K562 (cell line): ENCODE measurements around the gene SLC25A45. TPM values are rescaled to one million over a fixed set of nuclear protein-coding genes. Genes with fewer than 3 reads are reported as not detected.

Source experiments
- ATAC-seq: fragments of 200-7000 bp; cut with Tn5 transposase; 3 replicates; pipeline ENCODE4 v1.9.1; 2020; ENCODE audit warnings: moderate library complexity
- BruUV-seq: library from RNA; stranded (reverse); fragments of 400-500 nt; replicated peaks from 2 replicates; lab custom pipeline; 2021; lab: Mats Ljungman, UMichigan
- CTCF ChIA-PET: fragments of 300-600 bp; formaldehyde crosslinking; extraction: SDS; loops from one replicate; lab custom pipeline; 2021; ENCODE audit warnings: low intra/inter-chr PET ratio; lab: Yijun Ruan, JAX
- POLR2A ChIA-PET: fragments of 300-600, 350-650 bp; sonication (Branson Sonifier 250); formaldehyde crosslinking; extraction: SDS; loops from one replicate; lab custom pipeline; 2021; ENCODE audit warnings: antibody characterized with exemption, inconsistent platforms; lab: Yijun Ruan, JAX
- DNase-seq, 4 experiments: peaks; one replicate each; pipeline versions ENCODE4 v3.0.0 to v3.0.0-alpha.2; 2011 to 2018; ENCODE audit warnings: low spot score in 3 of 4, mixed read lengths in 3 of 4; ENCODE audit errors: extremely low read depth in 1 of 4
- FAIRE-seq: peaks from 2 replicates; lab custom pipeline; 2011; peaks lifted over from hg19 to GRCh38; lab: Jason Lieb, UNC
- H2AFZ ChIP-seq: 2 replicates; pipeline ENCODE4 v1.6.0; 2011; ENCODE audit warnings: low read depth, low read length, control low read depth, inconsistent platforms
- H3K27ac ChIP-seq: fragments of 200-600 bp; 3 replicates; pipeline ENCODE4 v1.8.0; 2011; ENCODE audit warnings: low read depth, mild to moderate bottlenecking, control low read depth, inconsistent platforms, low read length, moderate library complexity, mixed read lengths; ENCODE audit errors: extremely low read depth
- H3K27me3 ChIP-seq, 2 experiments: fragments of 300-600 bp in 1 of 2; 2 replicates in 1 of 2; 3 replicates in 1 of 2; pipeline versions ENCODE4 v1.6.0 to v1.8.0; 2011; ENCODE audit warnings: inconsistent platforms in 2 of 2, low read length in 2 of 2, mild to moderate bottlenecking in 1 of 2, mixed read lengths in 1 of 2, moderate library complexity in 1 of 2; ENCODE audit not compliant: control insufficient read depth in 2 of 2, insufficient read depth in 2 of 2
- H3K36me3 ChIP-seq: fragments of 300-600 bp; 3 replicates; pipeline ENCODE4 v1.8.0; 2011; ENCODE audit warnings: mild to moderate bottlenecking, low read length, inconsistent platforms; ENCODE audit not compliant: control insufficient read depth, insufficient read depth
- H3K4me1 ChIP-seq, 2 experiments: fragments of 200-600 bp in 1 of 2; replicated peaks in 1 of 2; 2 replicates in 1 of 2; 3 replicates in 1 of 2; pipeline versions ENCODE4 v1.5.1 to v1.8.0; 2011; ENCODE audit warnings: inconsistent platforms in 2 of 2, low read length in 2 of 2, mild to moderate bottlenecking in 1 of 2, mixed read lengths in 1 of 2, moderate library complexity in 1 of 2; ENCODE audit not compliant: control insufficient read depth in 2 of 2, insufficient read depth in 2 of 2
- H3K4me2 ChIP-seq: 2 replicates; pipeline ENCODE4 v1.6.1; 2011; ENCODE audit warnings: low read length, control low read depth, inconsistent platforms, mixed read lengths; ENCODE audit not compliant: insufficient read depth
- H3K4me3 ChIP-seq: fragments of 200-600 bp; sonication (generic), shearing (Covaris generic); 2 replicates; pipeline ENCODE4 v1.5.1; 2016; ENCODE audit warnings: control low read depth, inconsistent platforms
- H3K79me2 ChIP-seq: fragments of 200-600 bp; 3 replicates; pipeline ENCODE4 v1.8.0; 2011; ENCODE audit warnings: low read length, inconsistent platforms; ENCODE audit not compliant: control insufficient read depth, insufficient read depth
- H3K9ac ChIP-seq, 2 experiments: 2 replicates each; pipeline versions ENCODE4 v1.6.0 to v1.6.1; 2011; ENCODE audit warnings: low read depth in 2 of 2, low read length in 2 of 2, control low read depth in 1 of 2, inconsistent platforms in 1 of 2, mild to moderate bottlenecking in 1 of 2, mixed read lengths in 1 of 2; ENCODE audit not compliant: insufficient read depth in 1 of 2
- H3K9me1 ChIP-seq: one replicate; pipeline ENCODE4 v1.6.0; 2011; ENCODE audit warnings: inconsistent platforms, mild to moderate bottlenecking, low read length, moderate library complexity; ENCODE audit not compliant: control insufficient read depth, insufficient read depth
- H3K9me3 ChIP-seq: replicated peaks from 2 replicates; pipeline ENCODE4 v1.5.1; 2011; ENCODE audit warnings: low read depth, low read length, inconsistent platforms; ENCODE audit not compliant: control insufficient read depth, insufficient read depth
- H4K20me1 ChIP-seq: replicated peaks from 2 replicates; pipeline ENCODE4 v1.6.1; 2011; ENCODE audit warnings: low read length, inconsistent platforms, mixed read lengths; ENCODE audit not compliant: control insufficient read depth, insufficient read depth
- BRD9 ChIP-seq: fragments of 450-650 bp; IDR thresholded peaks from 2 replicates; pipeline ENCODE4 v1.6.1; 2018; ENCODE audit warnings: low read depth; ENCODE audit not compliant: partially characterized antibody
- CEBPB ChIP-seq: fragments of 450-650 bp; IDR thresholded peaks from 2 replicates; pipeline ENCODE4 v1.6.1; 2016; ENCODE audit warnings: missing genetic modification characterization, missing compliant biosample characterization
- FIP1L1 ChIP-seq: fragments of 200-400 bp; formaldehyde crosslinking; IDR thresholded peaks from 2 replicates; pipeline ENCODE4 v1.6.1; 2018; ENCODE audit warnings: mild to moderate bottlenecking, low read depth, low read length; ENCODE audit not compliant: poor library complexity, severe bottlenecking
- MAFG ChIP-seq: fragments of 450-650 bp; conservative IDR thresholded peaks from 2 replicates; pipeline ENCODE4 v1.6.1; 2016; ENCODE audit warnings: missing genetic modification characterization, missing compliant biosample characterization
- RNF2 ChIP-seq: sonication (generic); IDR thresholded peaks from 2 replicates; pipeline ENCODE4 v1.6.1; 2016
- ZNF121 ChIP-seq: sonication (generic); formaldehyde crosslinking; conservative IDR thresholded peaks from 2 replicates; pipeline ENCODE4 v1.8.0; 2022; ENCODE audit warnings: missing genetic modification reagents
- ZNF133 ChIP-seq: fragments of 250-450 bp; sonication (Bioruptor Pico); IDR thresholded peaks from 2 replicates; pipeline ENCODE4 v1.4.0; 2020; ENCODE audit warnings: mild to moderate bottlenecking
- WGBS: fragments of 100-300 bp; shearing (Covaris generic); methylation state at CpG from one replicate; pipeline ENCODE4 v1.1.6; 2016; ENCODE audit warnings: low coverage, mixed read lengths; ENCODE audit not compliant: insufficient coverage; ENCODE audit errors: missing lambda C conversion rate; 5-methylcytosine and 5-hydroxymethylcytosine counted together
- in situ Hi-C: fragments of 300-500 bp; cut with MboI; formaldehyde crosslinking; loops from 4 replicates; pipeline ENCODE4 v1.15.0; 2018; ENCODE audit warnings: inconsistent platforms, mixed read lengths
- intact Hi-C: fragments of 100-400 bp; cut with micrococcal nuclease; formaldehyde crosslinking; loops from 2 replicates; pipeline ENCODE4 v1.14.2; 2022
- polyA plus RNA-seq, 8 experiments: library from polyadenylated mRNA; depleted of rRNA in 4 of 8; stranded (reverse) in 5 of 8; unstranded in 3 of 8; fragments of >200 nt; fragmentation: Nextera tagmentation in 2 of 8; fragmentation: Illumina TruSeq in 1 of 8; extraction: Ambion mirVana in 2 of 8; extraction: Trizol in 1 of 8; gene quantifications; 2 replicates each; pipeline versions ENCODE4 v1.2.1 to v1.2.3, GENCODE V29; 2011 to 2014; ENCODE audit warnings: inconsistent platforms in 1 of 8, missing spikeins in 1 of 8
- total RNA-seq, 7 experiments: library from RNA; depleted of rRNA in 6 of 7; stranded (reverse); fragments of >200 nt in 6 of 7; fragmentation: Illumina TruSeq in 2 of 7; extraction: Trizol in 2 of 7; gene quantifications; 2 replicates each; pipeline versions ENCODE4 v1.2.1 to v1.2.3, GENCODE V29; 2011 to 2021; ENCODE audit warnings: low replicate concordance in 1 of 7
- TF ChIP-seq, protein P1 (sequence below): fragments of 450-650 bp; formaldehyde crosslinking; IDR thresholded peaks from 2 replicates; pipeline ENCODE4 v1.4.0; 2020; ENCODE audit warnings: mild to moderate bottlenecking, moderate library complexity
- TF ChIP-seq, protein P2 (sequence below), 3 experiments: fragments of 200-800 bp in 1 of 3; sonication (Bioruptor generic) in 1 of 3; sonication (generic) in 1 of 3; formaldehyde crosslinking in 1 of 3; IDR thresholded peaks; 2 replicates each; pipeline versions ENCODE4 v1.6.1 to v1.8.0; 2016 to 2022; ENCODE audit warnings: mild to moderate bottlenecking in 2 of 3, missing compliant biosample characterization in 2 of 3, missing genetic modification characterization in 2 of 3, missing genetic modification reagents in 1 of 3

Gene SLC25A45
- total and polyA plus RNA-seq, 9 of the 15 experiments (the other 6 are each of a cell fraction or from before 2014, with no cell fraction given): 0.15 to 2.3 (median 0.68) TPM

GRCh38 chr11:65383778-65384177, 1.3 kb upstream of the SLC25A45 start:
- ChIA-PET CTCF (no interaction called here), POLR2A (interaction anchor here (0.5 to 16.2 kb wide), 5 partner anchors 13 to 119 kb away, joined by 3 to 253 read pairs (median 5); partner anchors contain the start of genes MALAT1 and NEAT1)
- peak overlapping the region in 1 of 2 experiments; percentile 68; a peak in 1 of 4 replicates for H3K9ac ChIP-seq
- peaks cover 12% of the 10 kb centered on the region; the same call in 2 of the 3 replicates for H3K36me3 ChIP-seq
- ATAC-seq: no peak
- no peak overlapping the region for H3K27ac ChIP-seq
- intact Hi-C loops (loop anchor here (2.0 kb wide), 1 partner anchor 85 kb away; no protein-coding TSS in a partner anchor), in situ Hi-C loops (no loop called here)
- no peaks in the 10 kb centered on the region for H3K9me1 ChIP-seq
- no peak for DNase-seq
- no peak overlapping the region for H3K4me3 ChIP-seq
- H3K4me2 ChIP-seq: no peak overlapping the region
- no peaks in the 10 kb centered on the region for H3K27me3 ChIP-seq
- H4K20me1 ChIP-seq: 0 out of 2 replicates have a peak, but pooled peaks cover 3% of the 10 kb centered on the region
- peaks cover 46 to 78% of the 10 kb centered on the region in 2 experiments for H3K4me1 ChIP-seq
- BruUV-seq: no TSS peak
- no peak for FAIRE-seq
- no peaks in the 10 kb centered on the region; the same call in 1 of the 2 replicates for H3K9me3 ChIP-seq
- WGBS: 82% methylated on average over 5 of the region's 6 CpGs
- H2AFZ ChIP-seq: no peak overlapping the region
- peaks cover 22% of the 10 kb centered on the region for H3K79me2 ChIP-seq
- TF ChIP-seq RNF2 (no peak), ZNF121 (no peak), ZNF133 (CRISPR knock-in tag) (no peak), CEBPB (tag) (0 out of 2 replicates have a peak, but pooled peaks have one; percentile 19), FIP1L1 (no peak), BRD9 (no peak), MAFG (tag) (no peak)
- TF ChIP-seq, protein P1, sequence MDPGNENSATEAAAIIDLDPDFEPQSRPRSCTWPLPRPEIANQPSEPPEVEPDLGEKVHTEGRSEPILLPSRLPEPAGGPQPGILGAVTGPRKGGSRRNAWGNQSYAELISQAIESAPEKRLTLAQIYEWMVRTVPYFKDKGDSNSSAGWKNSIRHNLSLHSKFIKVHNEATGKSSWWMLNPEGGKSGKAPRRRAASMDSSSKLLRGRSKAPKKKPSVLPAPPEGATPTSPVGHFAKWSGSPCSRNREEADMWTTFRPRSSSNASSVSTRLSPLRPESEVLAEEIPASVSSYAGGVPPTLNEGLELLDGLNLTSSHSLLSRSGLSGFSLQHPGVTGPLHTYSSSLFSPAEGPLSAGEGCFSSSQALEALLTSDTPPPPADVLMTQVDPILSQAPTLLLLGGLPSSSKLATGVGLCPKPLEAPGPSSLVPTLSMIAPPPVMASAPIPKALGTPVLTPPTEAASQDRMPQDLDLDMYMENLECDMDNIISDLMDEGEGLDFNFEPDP (CRISPR knock-in tag): no peak
- TF ChIP-seq, protein P2, sequence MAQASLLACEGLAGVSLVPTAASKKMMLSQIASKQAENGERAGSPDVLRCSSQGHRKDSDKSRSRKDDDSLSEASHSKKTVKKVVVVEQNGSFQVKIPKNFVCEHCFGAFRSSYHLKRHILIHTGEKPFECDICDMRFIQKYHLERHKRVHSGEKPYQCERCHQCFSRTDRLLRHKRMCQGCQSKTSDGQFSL (CRISPR knock-in tag; IDR thresholded peaks at IDR 0.05): no peak
- TF ChIP-seq, protein P2 (tag; IDR thresholded peaks at IDR 0.05): no peak
